Natural killer cell treated with Interleukin-12 subunit alpha and Interleukin-12 subunit beta and Interleukin-15 and Interleukin-18, amount 100 ng/mL, for 72 hours (primary cell): ENCODE data around the gene CFAP54. TPM values are rescaled to one million over a fixed set of nuclear protein-coding genes. Genes with fewer than 3 reads are reported as not detected.
A peak's percentile ranks its signal among the peaks of the same experiment; 100 is the strongest.

Source experiments
- ATAC-seq, 2 donors: fragments of 150-1000 bp; cut with Tn5 transposase in 1 of 2; sonication (Bioruptor Pico), chemical (Tn5 transposase) in 1 of 2; 2 replicates each; pipeline ENCODE4 v1.10.0; 2021
- DNase-seq: peaks from one replicate; pipeline ENCODE4 v3.0.0; 2022; ENCODE audit warnings: low spot score
- H3K27ac Mint-ChIP-seq, 2 donors: 1 replicate in 1 of 2; 2 replicates in 1 of 2; pipeline ENCODE4 v1.8.0; 2022; ENCODE audit warnings: mixed read lengths in 2 of 2, mild to moderate bottlenecking in 1 of 2, moderate library complexity in 1 of 2
- H3K27me3 Mint-ChIP-seq, 2 donors: 1 replicate in 1 of 2; 2 replicates in 1 of 2; pipeline ENCODE4 v1.8.0; 2022; ENCODE audit warnings: mixed read lengths in 2 of 2
- H3K36me3 Mint-ChIP-seq: one replicate; pipeline ENCODE4 v1.8.0; 2022; ENCODE audit warnings: mixed read lengths
- H3K4me1 Mint-ChIP-seq, 2 donors: 1 replicate in 1 of 2; 2 replicates in 1 of 2; pipeline ENCODE4 v1.8.0; 2022; ENCODE audit warnings: low read depth in 2 of 2, mixed read lengths in 2 of 2, mild to moderate bottlenecking in 1 of 2
- H3K4me3 Mint-ChIP-seq: one replicate; pipeline ENCODE4 v1.8.0; 2022; ENCODE audit warnings: mixed read lengths
- H3K9me3 Mint-ChIP-seq: 2 replicates; pipeline ENCODE4 v1.8.0; 2022; ENCODE audit warnings: mixed read lengths
- total RNA-seq, 2 donors: library from RNA; stranded (reverse); gene quantifications; one replicate each; pipeline ENCODE4 v1.2.3, GENCODE V29; 2022

CFAP54 gene
- total RNA-seq, 2 donors from 2014 or later = 0.14 to 0.50 TPM

GRCh38 chr12:96876966-96877365 is 387.6 kb downstream of the CFAP54 start:
- no peak overlapping the region for H3K4me3 Mint-ChIP-seq
- peaks cover 30 to 47% of the 10 kb centered on the region in 2 donors for H3K27me3 Mint-ChIP-seq
- DNase-seq (no peak), ATAC-seq (no peak)
- H3K36me3 Mint-ChIP-seq = no peaks in the 10 kb centered on the region
- H3K4me1 Mint-ChIP-seq = no peaks in the 10 kb centered on the region
- H3K9me3 Mint-ChIP-seq = no peaks in the 10 kb centered on the region
- H3K27ac Mint-ChIP-seq = no peak overlapping the region

GRCh38 chr12:96878704-96879103 is 389.3 kb downstream of the CFAP54 start:
- H3K27me3 Mint-ChIP-seq = peaks cover 28 to 46% of the 10 kb centered on the region in 2 donors
- DNase-seq (no peak), ATAC-seq (no peak)
- no peaks in the 10 kb centered on the region for H3K36me3 Mint-ChIP-seq
- H3K9me3 Mint-ChIP-seq = no peaks in the 10 kb centered on the region
- no peaks in the 10 kb centered on the region for H3K4me1 Mint-ChIP-seq
- no peak overlapping the region for H3K27ac Mint-ChIP-seq
- H3K4me3 Mint-ChIP-seq = no peak overlapping the region

- H3K27ac Mint-ChIP-seq = no peak overlapping the region
- H3K27me3 Mint-ChIP-seq = peaks cover 24 to 41% of the 10 kb centered on the region in 2 donors
- H3K4me3 Mint-ChIP-seq = no peak overlapping the region
- no peak for DNase-seq
- H3K36me3 Mint-ChIP-seq = no peaks in the 10 kb centered on the region
- ATAC-seq = peak in 1 of 2 donors; percentile 29
- no peaks in the 10 kb centered on the region for H3K4me1 Mint-ChIP-seq
- no peaks in the 10 kb centered on the region for H3K9me3 Mint-ChIP-seq
Measured at GRCh38 chr12:96879301-96879700, 389.9 kb downstream of the CFAP54 start.

DNA sequence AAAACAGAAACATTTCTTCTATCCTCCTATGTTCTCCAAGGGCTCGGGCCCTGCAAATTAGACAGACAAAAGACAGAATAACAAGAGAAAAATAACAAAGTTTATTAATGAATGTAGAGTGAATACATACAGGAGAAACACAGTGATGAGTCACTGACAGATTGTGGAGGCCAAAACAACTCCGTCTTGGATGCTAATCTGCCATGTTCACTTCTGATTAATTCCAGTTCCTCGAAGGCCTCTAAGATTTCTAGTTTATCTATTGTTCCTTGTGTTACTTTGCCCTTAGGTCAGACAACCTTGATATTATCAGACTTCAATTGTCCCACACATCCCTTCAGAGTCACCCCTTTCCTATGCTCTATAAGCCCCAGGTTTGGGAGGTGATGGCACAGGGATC is 390.8 kb downstream of the CFAP54 start:
- Mint-ChIP-seq H3K9me3 (no peaks in the 10 kb centered on the region), H3K36me3 (no peaks in the 10 kb centered on the region), H3K27me3 (peaks cover 24 to 39% of the 10 kb centered on the region in 2 donors), H3K4me3 (no peak overlapping the region), H3K27ac (no peak overlapping the region), H3K4me1 (no peaks in the 10 kb centered on the region)
- no peak for ATAC-seq
- no peak for DNase-seq

DNA sequence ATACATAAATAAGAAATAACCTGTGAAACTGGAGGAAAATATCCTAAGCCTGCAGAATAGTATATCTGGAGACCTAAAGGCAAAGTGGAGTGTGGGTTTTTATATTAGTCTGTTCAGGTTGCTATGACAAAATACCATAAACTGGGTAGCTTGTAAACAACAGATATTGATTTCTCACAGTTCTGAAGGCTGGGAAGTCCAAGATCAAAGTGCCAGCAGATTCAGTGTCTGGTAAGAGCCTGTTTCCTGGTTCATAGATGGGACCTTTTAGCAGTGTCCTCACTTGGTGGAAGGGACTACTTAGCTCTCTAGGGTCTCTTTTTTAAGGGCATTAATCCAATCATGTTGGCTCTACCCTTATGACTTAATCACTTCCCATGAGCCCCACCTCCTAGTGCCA is 392.2 kb downstream of the CFAP54 start:
- Mint-ChIP-seq H3K27ac (no peak overlapping the region), H3K4me3 (no peak overlapping the region), H3K27me3 (peaks cover 27 to 39% of the 10 kb centered on the region in 2 donors), H3K4me1 (no peaks in the 10 kb centered on the region), H3K9me3 (no peaks in the 10 kb centered on the region), H3K36me3 (no peaks in the 10 kb centered on the region)
- DNase-seq (no peak), ATAC-seq (no peak)

GRCh38 chr12:96882862-96883261 is 393.5 kb downstream of the CFAP54 start:
- no peaks in the 10 kb centered on the region for H3K4me1 Mint-ChIP-seq
- H3K27ac Mint-ChIP-seq = no peak overlapping the region
- DNase-seq (no peak), ATAC-seq (no peak)
- no peaks in the 10 kb centered on the region for H3K36me3 Mint-ChIP-seq
- H3K9me3 Mint-ChIP-seq = no peaks in the 10 kb centered on the region
- H3K4me3 Mint-ChIP-seq = no peak overlapping the region
- H3K27me3 Mint-ChIP-seq = peaks cover 23 to 37% of the 10 kb centered on the region in 2 donors

DNA sequence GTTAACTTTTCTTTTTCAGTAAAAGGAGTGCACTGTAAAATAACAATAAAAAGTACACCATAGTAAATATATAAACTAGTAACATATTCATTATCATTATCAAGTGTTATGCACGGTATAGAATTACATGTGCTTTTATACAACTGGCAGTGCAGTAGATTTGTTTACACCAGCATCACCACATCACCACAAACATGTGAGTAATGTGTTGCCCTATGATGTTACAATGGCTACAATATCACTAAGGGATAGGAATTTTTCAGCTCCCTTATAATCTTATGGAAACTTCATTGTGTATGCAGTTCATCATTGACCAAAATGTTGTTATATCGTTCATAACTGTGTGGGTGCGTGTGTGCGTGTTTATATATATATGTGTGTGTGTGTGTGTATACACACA is 394.2 kb downstream of the CFAP54 start:
- Mint-ChIP-seq H3K9me3 (no peaks in the 10 kb centered on the region), H3K4me1 (no peaks in the 10 kb centered on the region), H3K27ac (no peak overlapping the region), H3K27me3 (peaks cover 18 to 37% of the 10 kb centered on the region in 2 donors), H3K4me3 (no peak overlapping the region), H3K36me3 (no peaks in the 10 kb centered on the region)
- ATAC-seq (no peak), DNase-seq (no peak)

DNA sequence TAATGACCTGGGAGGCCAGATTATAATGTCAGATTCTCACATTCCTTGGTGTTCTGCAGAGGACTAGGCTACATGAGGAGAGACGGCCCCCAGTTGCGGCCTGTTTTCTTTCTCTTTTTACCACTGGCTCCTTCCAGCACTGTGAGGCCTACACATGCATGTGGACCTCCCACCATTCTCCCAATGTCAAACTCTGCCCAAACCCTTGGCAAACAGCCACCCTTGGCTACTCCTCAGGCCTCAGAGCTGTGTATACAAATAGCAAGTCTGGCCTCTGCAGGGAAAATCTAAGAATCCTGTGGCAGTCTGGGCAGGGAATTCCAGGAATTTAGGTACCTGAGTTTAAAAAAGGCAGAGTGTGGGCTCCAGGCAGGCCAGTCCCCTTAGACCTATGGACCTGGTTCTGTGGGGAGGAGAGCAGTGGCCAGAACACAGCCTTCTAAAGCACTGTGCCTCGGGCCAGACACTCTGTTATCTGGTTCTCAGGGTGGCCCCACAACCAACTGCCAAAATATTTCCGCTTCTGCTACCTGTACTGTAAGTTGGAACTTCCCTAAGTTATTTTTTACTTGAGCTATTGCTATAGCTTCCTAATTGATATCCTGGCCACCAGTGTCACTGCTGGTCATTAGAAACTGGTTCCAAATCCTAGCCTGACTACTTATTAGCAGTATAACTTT is 397.8 kb downstream of the CFAP54 start:
- ATAC-seq = no peak
- no peak overlapping the region for H3K27ac Mint-ChIP-seq
- peaks cover 21 to 32% of the 10 kb centered on the region in 2 donors for H3K27me3 Mint-ChIP-seq
- no peak for DNase-seq
- H3K4me3 Mint-ChIP-seq = no peak overlapping the region
- H3K36me3 Mint-ChIP-seq = no peaks in the 10 kb centered on the region
- H3K9me3 Mint-ChIP-seq = no peaks in the 10 kb centered on the region
- no peaks in the 10 kb centered on the region for H3K4me1 Mint-ChIP-seq

DNA sequence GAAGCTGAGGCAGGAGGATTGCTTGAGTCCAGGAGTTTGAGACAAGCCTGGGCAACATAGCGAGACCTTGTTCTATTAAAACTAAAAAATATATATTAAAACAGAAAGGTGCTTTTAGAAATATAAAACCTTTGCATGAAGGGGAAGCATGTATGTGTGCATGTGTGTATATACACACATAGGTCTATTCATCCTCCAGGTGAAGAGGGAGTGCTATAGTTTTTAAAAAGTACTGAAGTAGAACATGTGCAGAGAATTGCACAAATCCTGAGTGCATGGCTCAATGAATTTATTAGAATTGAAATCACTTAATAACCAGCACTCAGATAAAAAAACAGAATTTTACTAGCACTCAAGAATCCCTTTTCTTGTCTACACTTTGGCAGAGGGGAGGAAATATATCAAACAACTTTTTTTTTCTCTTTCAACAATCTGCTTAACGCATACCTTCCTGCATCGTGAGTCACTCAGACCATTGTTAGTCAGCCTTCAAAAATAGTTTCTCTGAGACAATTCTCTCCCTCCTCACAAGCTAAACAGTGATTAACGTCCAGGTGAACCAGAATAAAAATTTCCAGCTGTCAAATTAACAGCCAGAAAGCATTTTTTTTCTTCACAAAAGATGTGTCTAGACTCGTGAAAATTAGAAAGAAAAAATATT is 400.0 kb downstream of the CFAP54 start:
- Mint-ChIP-seq H3K4me3 (no peak overlapping the region), H3K27me3 (peaks cover 29 to 37% of the 10 kb centered on the region in 2 donors), H3K27ac (no peak overlapping the region), H3K4me1 (no peaks in the 10 kb centered on the region), H3K9me3 (no peaks in the 10 kb centered on the region), H3K36me3 (no peaks in the 10 kb centered on the region)
- DNase-seq (no peak), ATAC-seq (no peak)

DNA sequence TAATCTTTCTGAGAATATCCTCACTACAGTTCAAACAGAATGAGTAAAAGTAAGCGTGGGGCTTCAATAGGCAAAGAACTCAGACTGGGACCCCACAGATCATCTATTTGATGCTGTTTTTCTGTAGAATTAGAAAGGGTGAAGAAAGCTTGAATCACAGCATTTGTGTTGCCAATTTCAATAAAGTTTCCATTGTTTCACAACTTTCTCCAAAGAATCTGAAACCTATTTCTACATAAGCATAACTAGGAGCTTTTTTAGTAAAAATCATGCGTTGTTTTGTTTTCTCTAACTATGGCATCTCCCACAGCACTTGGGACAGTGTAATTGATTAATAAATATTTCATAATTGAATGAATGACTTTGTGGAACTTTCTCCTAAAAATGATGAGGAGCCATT is 401.0 kb downstream of the CFAP54 start:
- peaks cover 31 to 41% of the 10 kb centered on the region in 2 donors for H3K27me3 Mint-ChIP-seq
- H3K9me3 Mint-ChIP-seq = no peaks in the 10 kb centered on the region
- H3K36me3 Mint-ChIP-seq = no peaks in the 10 kb centered on the region
- ATAC-seq = no peak
- no peak overlapping the region for H3K4me3 Mint-ChIP-seq
- no peak for DNase-seq
- no peak overlapping the region for H3K27ac Mint-ChIP-seq
- H3K4me1 Mint-ChIP-seq = no peaks in the 10 kb centered on the region

DNA sequence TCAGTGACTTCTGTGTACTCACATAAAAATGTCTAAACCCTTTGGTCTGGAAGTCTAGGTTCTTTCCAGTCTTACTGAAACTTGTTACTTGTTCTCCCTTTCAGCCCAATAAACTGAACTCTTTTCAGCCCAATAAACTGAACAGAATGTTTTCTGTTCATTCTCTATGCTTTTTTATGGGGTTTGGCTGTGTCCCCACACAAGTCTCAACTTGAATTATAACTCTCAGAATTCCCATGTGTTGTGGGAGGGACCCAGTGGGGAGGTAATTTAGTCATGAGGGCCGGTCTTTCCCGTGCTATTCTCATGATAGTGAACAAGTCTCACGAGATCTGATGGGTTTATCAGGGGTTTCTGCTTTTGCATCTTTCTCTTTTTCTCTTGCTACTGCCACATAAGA is 402.7 kb downstream of the CFAP54 start:
- Mint-ChIP-seq H3K36me3 (no peaks in the 10 kb centered on the region), H3K9me3 (no peaks in the 10 kb centered on the region), H3K4me1 (no peaks in the 10 kb centered on the region), H3K4me3 (no peak overlapping the region), H3K27ac (no peak overlapping the region), H3K27me3 (peaks cover 22 to 25% of the 10 kb centered on the region in 2 donors)
- DNase-seq (no peak), ATAC-seq (no peak)

DNA sequence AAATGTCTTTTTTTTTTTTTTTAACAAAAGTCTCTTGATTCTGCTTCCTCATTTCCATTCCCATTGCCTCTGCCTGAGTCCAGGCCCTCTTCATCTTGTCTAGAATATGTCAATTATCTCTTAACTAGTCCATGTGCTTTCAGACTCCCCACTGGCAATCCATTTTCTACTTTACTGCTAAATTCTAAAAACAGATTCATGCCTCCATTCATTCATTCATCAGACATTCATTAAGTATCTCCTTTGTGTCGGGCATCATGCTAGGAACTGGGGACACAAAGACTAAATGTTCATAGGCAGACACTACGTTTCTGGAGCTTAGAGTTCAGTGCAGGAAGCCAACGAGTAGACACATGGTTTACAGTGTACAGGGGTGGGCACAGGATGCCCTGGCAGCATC is 408.0 kb downstream of the CFAP54 start:
- H3K27me3 Mint-ChIP-seq = peaks cover 8 to 11% of the 10 kb centered on the region in 2 donors

GRCh38 chr12:96901175-96901574 is 411.8 kb downstream of the CFAP54 start:
- no peak overlapping the region for H3K27ac Mint-ChIP-seq
- no peak overlapping the region for H3K4me3 Mint-ChIP-seq
- H3K27me3 Mint-ChIP-seq = peaks cover 0 to 2% of the 10 kb centered on the region in 2 donors

More for the DNA sequence above, 408.0 kb downstream of the CFAP54 start:
- Mint-ChIP-seq H3K4me1 (no peaks in the 10 kb centered on the region), H3K9me3 (no peaks in the 10 kb centered on the region), H3K27ac (no peak overlapping the region), H3K36me3 (no peaks in the 10 kb centered on the region), H3K4me3 (no peak overlapping the region)
- ATAC-seq (no peak), DNase-seq (no peak)

DNA sequence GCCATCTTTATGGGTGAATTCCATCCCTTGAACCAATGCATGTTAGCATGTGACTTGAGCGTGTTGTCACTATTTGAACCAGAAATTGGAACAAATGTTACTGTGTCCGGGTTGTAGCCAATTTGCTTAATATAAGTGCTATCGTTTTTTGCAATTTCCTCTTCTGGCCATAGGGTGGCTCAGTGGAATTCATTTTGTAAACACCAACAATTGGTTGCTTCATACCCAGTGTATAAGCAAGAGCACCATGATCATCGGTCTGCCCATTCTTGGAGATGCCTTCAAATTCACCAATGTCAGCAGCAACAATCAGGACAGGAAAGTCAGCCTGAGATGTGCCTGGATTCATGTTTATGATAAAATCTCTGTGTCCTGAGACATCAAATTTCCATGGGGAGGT is 412.7 kb downstream of the CFAP54 start:
- Mint-ChIP-seq H3K27ac (no peak overlapping the region), H3K4me1 (peaks cover 10% of the 10 kb centered on the region in 2 donors), H3K4me3 (no peak overlapping the region), H3K36me3 (no peaks in the 10 kb centered on the region), H3K9me3 (no peaks in the 10 kb centered on the region), H3K27me3 (peaks cover 0 to 2% of the 10 kb centered on the region in 2 donors)
- ATAC-seq (no peak), DNase-seq (no peak)

More at GRCh38 chr12:96901175-96901574, 411.8 kb downstream of the CFAP54 start:
- peaks cover 2 to 3% of the 10 kb centered on the region in 2 donors for H3K4me1 Mint-ChIP-seq
- DNase-seq (no peak), ATAC-seq (no peak)
- no peaks in the 10 kb centered on the region for H3K36me3 Mint-ChIP-seq
- no peaks in the 10 kb centered on the region for H3K9me3 Mint-ChIP-seq
